ENCODE results near the gene SH3RF2. TPM values are rescaled to one million over a fixed set of nuclear protein-coding genes. Genes with fewer than 3 reads are reported as not detected.
A peak's percentile ranks its signal among the peaks of the same experiment; 100 is the strongest.
"Not testable (repeated sequence)": the region's sequence is repeated elsewhere in the genome, so short reads cannot be mapped to it uniquely, and the experiment has no call there.

Gene SH3RF2
- total and polyA plus RNA-seq, 2 of the 13 experiments (the other 11 are each of a cell fraction or from before 2014, with no cell fraction given): 2.6 to 3.7 TPM

DNA sequence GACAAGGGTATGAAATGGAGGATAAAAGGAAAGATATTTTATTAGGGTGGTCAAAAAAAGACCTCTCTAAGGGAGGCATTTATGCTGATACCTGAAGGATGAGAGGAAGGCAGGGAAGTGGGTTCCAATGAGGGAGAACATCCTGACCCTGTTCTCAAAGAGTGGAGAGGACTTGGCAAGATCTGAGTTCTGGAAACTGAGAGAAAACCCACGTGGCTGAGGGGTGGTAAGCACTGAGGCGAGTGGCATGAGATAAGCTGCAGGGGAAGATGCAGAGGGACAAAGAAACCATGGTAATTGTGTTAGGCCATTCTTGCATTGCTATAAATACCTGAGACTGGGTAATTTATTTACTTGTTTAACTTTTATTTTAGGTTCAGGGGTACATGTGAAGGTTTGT, 16.8 kb downstream of the SH3RF2 start (continued):
- TF ChIP-seq, protein P1, sequence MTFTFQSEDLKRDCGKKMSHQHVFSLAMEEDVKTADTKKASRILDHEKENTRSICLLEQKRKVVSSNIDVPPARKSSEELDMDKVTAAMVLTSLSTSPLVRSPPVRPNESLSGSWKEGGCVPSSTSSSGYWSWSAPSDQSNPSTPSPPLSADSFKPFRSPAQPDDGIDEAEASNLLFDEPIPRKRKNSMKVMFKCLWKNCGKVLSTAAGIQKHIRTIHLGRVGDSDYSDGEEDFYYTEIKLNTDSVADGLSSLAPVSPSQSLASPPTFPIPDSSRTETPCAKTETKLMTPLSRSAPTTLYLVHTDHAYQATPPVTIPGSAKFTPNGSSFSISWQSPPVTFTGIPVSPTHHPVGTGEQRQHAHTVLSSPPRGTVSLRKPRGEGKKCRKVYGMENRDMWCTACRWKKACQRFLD (CRISPR knock-in tag; IDR thresholded peaks at IDR 0.05; ENCODE audit: borderline replicate concordance): no peak
- TF ChIP-seq ZNF354B (CRISPR knock-in tag; IDR thresholded peaks at IDR 0.05) (no peak), NBN (conservative IDR thresholded peaks at IDR 0.05) (no peak), MXD4 (CRISPR knock-in tag; IDR thresholded peaks at IDR 0.05) (no peak), ZNF33B (CRISPR knock-in tag; IDR thresholded peaks at IDR 0.05) (no peak), ZNF446 (CRISPR knock-in tag; IDR thresholded peaks at IDR 0.05) (no peak), AHR (CRISPR knock-in tag; IDR thresholded peaks at IDR 0.05) (no peak)

DNA sequence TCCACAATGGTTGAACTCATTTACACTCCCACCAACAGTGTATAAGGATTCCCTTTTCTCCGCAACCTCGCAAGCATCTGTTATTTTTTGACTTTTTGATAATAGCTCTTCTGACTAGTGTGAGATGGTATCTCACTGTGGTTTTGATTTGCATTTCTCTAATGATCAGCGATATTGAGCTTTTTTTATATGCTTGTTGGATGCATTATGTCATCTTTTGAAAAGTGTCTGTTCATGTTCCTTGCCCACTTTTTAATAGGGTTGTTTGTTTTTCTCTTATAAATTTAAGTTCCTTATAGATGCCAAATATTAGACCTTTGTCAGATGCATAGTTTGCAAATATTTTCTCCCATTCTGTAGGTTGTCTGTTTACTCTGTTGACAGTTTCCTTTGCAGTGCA, 17.8 kb downstream of the SH3RF2 start:
- intact Hi-C loops (cut with micrococcal nuclease; ENCODE audit: unreplicated experiment); H3K4me1 ChIP-seq (ENCODE audit: insufficient read depth, low read length); H3K27me3 ChIP-seq (ENCODE audit: control insufficient read depth in 1 of 2, insufficient read depth in 2 of 2, low read length in 2 of 2); H3K4me3 ChIP-seq (replicated peaks in 1 of 3; ENCODE audit: insufficient read depth in 1 of 3, low read depth in 2 of 3, low read length in 3 of 3); H4K20me1 ChIP-seq (ENCODE audit: insufficient read depth, low read length); CTCF ChIA-PET (ENCODE audit: low intra/inter-chr PET ratio, low total read pairs); H3K9me3 ChIP-seq (ENCODE audit: low read length); FAIRE-seq; H3K9ac ChIP-seq (ENCODE audit: insufficient read depth, low read depth, low read length); in situ Hi-C loops (cut with HindIII; ENCODE audit: extremely low pct_ligation_motif_present, low pct_unique_long_range_greater_than_20kb); ATAC-seq; H3K79me2 ChIP-seq (ENCODE audit: insufficient read depth, low read length); POLR2A ChIA-PET; H2AFZ ChIP-seq (ENCODE audit: low read length); H3K4me2 ChIP-seq (ENCODE audit: low read depth, low read length); H3K27ac ChIP-seq (ENCODE audit: extremely low read length, insufficient read depth, low read length); DNase-seq (ENCODE audit: low spot score); H3K36me3 ChIP-seq (replicated peaks in 1 of 2; ENCODE audit: control insufficient read depth in 1 of 2, insufficient read depth in 2 of 2, low read length in 2 of 2); BruUV-seq (replicated peaks): not testable (repeated sequence)
- WGBS (ENCODE audit: low lambda C conversion rate): 98% methylated on average over 3 of the region's 3 CpGs

- intact Hi-C loops (cut with micrococcal nuclease; ENCODE audit: unreplicated experiment): no loop called here
- ATAC-seq: no peak
- 93% methylated on average over 3 of the region's 3 CpGs for WGBS (ENCODE audit: low lambda C conversion rate)
These were observed 21.0 kb downstream of the SH3RF2 start for GRCh38 chr5:145957388-145957787.

More at GRCh38 chr5:145957388-145957787, 21.0 kb downstream of the SH3RF2 start:
- Histone ChIP-seq H2AFZ (ENCODE audit: low read length) (no peak overlapping the region), H3K4me3 (replicated peaks in 1 of 3; ENCODE audit: insufficient read depth in 1 of 3, low read depth in 2 of 3, low read length in 3 of 3) (no peak overlapping the region), H3K9me3 (ENCODE audit: low read length) (no peaks in the 10 kb centered on the region), H3K9ac (ENCODE audit: insufficient read depth, low read depth, low read length) (no peak overlapping the region), H3K4me2 (ENCODE audit: low read depth, low read length) (no peak overlapping the region), H4K20me1 (ENCODE audit: insufficient read depth, low read length) (no peaks in the 10 kb centered on the region), H3K79me2 (ENCODE audit: insufficient read depth, low read length) (no peaks in the 10 kb centered on the region), H3K36me3 (replicated peaks in 1 of 2; ENCODE audit: control insufficient read depth in 1 of 2, insufficient read depth in 2 of 2, low read length in 2 of 2) (no peaks in the 10 kb centered on the region), H3K27ac (ENCODE audit: extremely low read length, insufficient read depth, low read length) (no peak overlapping the region), H3K27me3 (ENCODE audit: control insufficient read depth in 1 of 2, insufficient read depth in 2 of 2, low read length in 2 of 2) (no peaks in the 10 kb centered on the region), H3K4me1 (ENCODE audit: insufficient read depth, low read length) (peaks cover 15% of the 10 kb centered on the region; the same call in 1 of the 2 replicates)
- CTCF ChIA-PET (ENCODE audit: low intra/inter-chr PET ratio, low total read pairs): no interaction called here
- POLR2A ChIA-PET: interaction anchor here (1.3 kb wide), 1 partner anchor 11 kb away, joined by 3 read pairs; no protein-coding TSS in a partner anchor
- FAIRE-seq (no peak), DNase-seq (ENCODE audit: low spot score) (no peak)
- peak; percentile 86 for TF ChIP-seq ZNF629 (CRISPR knock-in tag; conservative IDR thresholded peaks at IDR 0.05)
- no peak for TF ChIP-seq NR2F6 (IDR thresholded peaks at IDR 0.05)
- no peak for TF ChIP-seq NR2F6 (CRISPR knock-in tag; IDR thresholded peaks at IDR 0.05)
- in situ Hi-C loops (cut with HindIII; ENCODE audit: extremely low pct_ligation_motif_present, low pct_unique_long_range_greater_than_20kb): no loop called here
- no TSS peak for BruUV-seq (replicated peaks)
